NB4 (cell line): ENCODE measurements around the gene HDAC4.

ENCODE experiments used
- TF ChIP-seq, protein P1 (sequence below): IDR thresholded peaks from one replicate; pipeline ENCODE4 v1.5.1; 2012; ENCODE audit warnings: low read depth, low read length
- TF ChIP-seq, protein P2 (sequence below): IDR thresholded peaks from 2 replicates; pipeline ENCODE4 v1.6.1; 2011; ENCODE audit warnings: low read depth, low read length

DNA sequence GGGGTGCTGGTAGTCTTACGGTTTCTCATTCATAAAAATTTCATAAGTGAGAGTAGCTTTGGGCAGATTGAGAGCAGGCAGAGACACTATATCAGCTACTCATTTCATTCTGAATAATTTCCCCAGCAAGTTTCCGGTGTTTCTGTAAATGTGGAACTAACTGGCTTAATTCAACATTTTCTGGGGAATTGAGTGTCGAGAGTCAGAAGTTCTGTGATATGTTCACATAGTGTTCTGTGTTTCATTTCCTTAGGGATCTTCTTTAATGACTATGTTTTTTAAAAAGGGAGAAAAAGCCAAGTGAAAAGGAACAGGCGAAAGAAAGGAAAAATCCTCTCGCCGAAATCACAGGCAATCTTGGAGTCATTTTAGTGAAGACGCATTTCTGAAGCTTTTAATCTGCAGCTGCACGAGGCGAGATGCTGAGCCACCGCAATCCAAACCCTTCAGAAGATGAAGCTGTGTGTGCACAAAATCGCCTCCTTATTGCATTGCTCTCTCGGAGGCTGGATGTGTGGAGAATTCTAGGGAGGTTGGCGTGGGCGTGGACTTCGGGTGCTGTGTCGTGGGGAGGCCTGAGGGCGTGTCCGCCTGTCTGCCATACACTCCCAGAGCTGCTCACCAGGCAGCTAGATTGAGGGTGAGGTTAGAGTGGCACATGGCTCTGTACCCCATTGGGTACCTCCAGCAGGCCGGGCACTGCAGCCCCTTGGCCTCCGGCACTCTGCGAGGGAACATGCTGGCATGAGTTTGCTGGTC, 38.4 kb upstream of the HDAC4 start:
- TF ChIP-seq, protein P1, sequence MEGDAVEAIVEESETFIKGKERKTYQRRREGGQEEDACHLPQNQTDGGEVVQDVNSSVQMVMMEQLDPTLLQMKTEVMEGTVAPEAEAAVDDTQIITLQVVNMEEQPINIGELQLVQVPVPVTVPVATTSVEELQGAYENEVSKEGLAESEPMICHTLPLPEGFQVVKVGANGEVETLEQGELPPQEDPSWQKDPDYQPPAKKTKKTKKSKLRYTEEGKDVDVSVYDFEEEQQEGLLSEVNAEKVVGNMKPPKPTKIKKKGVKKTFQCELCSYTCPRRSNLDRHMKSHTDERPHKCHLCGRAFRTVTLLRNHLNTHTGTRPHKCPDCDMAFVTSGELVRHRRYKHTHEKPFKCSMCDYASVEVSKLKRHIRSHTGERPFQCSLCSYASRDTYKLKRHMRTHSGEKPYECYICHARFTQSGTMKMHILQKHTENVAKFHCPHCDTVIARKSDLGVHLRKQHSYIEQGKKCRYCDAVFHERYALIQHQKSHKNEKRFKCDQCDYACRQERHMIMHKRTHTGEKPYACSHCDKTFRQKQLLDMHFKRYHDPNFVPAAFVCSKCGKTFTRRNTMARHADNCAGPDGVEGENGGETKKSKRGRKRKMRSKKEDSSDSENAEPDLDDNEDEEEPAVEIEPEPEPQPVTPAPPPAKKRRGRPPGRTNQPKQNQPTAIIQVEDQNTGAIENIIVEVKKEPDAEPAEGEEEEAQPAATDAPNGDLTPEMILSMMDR: no peak
- TF ChIP-seq, protein P2, sequence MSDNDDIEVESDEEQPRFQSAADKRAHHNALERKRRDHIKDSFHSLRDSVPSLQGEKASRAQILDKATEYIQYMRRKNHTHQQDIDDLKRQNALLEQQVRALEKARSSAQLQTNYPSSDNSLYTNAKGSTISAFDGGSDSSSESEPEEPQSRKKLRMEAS: no peak
